Endothelial cell (in vitro differentiated cells): ENCODE results near the gene CDC42SE2. TPM values are rescaled to one million over a fixed set of nuclear protein-coding genes. Genes with fewer than 3 reads are reported as not detected.
A peak's percentile ranks its signal among the peaks of the same experiment; 100 is the strongest.

ENCODE experiments used
- DNase-seq: peaks from one replicate; pipeline ENCODE4 v3.0.0; 2021; ENCODE audit warnings: low spot score
- H3K27ac Mint-ChIP-seq: one replicate; pipeline ENCODE4 v1.8.0; 2021; ENCODE audit warnings: mixed read lengths, inconsistent platforms; ENCODE audit not compliant: unreplicated experiment
- H3K27me3 Mint-ChIP-seq: one replicate; pipeline ENCODE4 v1.8.0; 2021; ENCODE audit warnings: mild to moderate bottlenecking, moderate library complexity, mixed read lengths, inconsistent platforms; ENCODE audit not compliant: unreplicated experiment
- H3K36me3 Mint-ChIP-seq: one replicate; pipeline ENCODE4 v1.8.0; 2021; ENCODE audit warnings: mild to moderate bottlenecking, low read depth, mixed read lengths, inconsistent platforms; ENCODE audit not compliant: unreplicated experiment
- H3K4me1 Mint-ChIP-seq: one replicate; pipeline ENCODE4 v1.8.0; 2021; ENCODE audit warnings: mild to moderate bottlenecking, mixed read lengths, inconsistent platforms; ENCODE audit not compliant: unreplicated experiment
- H3K4me3 Mint-ChIP-seq: one replicate; pipeline ENCODE4 v1.8.0; 2021; ENCODE audit warnings: mild to moderate bottlenecking, mixed read lengths, inconsistent platforms; ENCODE audit not compliant: unreplicated experiment
- H3K9me3 Mint-ChIP-seq: one replicate; pipeline ENCODE4 v1.8.0; 2021; ENCODE audit warnings: mixed read lengths, inconsistent platforms; ENCODE audit not compliant: unreplicated experiment
- total RNA-seq: library from RNA; stranded (reverse); fragmentation: NEBNext Ultra II Directional; extraction: Animal tissue kit (Norgen Biotek cat#: 25700); gene quantifications from one replicate; pipeline ENCODE4 v1.2.1, GENCODE V29; 2021; ENCODE audit not compliant: unreplicated experiment
- TF ChIP-seq, protein P1 (sequence below): fragments of 200-600 bp; sonication (generic); IDR thresholded peaks from one replicate; pipeline ENCODE4 v1.5.0; 2021; ENCODE audit warnings: antibody characterized with exemption; ENCODE audit not compliant: unreplicated experiment

Gene CDC42SE2
- total RNA-seq, 1 donor from 2014 or later, result 22.2 TPM

DNA sequence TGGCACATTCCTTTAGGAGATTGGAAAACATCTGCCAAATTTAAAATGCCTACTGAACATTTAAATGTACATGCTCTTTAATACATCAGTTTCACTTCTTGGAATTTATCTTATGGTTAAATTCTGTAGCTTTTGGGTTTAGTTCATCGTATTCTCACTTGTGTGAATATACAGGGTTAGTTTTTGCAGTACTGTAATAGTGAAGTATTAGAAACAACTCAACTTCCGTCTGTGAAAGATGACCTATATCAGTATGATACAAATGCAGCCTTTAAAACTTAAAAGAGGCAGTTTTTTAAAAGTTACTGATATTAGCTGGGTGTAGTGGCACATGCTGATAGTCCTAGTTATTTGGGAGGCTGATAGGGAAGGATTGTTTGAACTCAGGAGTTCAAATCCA lies 57.2 kb downstream of the CDC42SE2 start:
- H3K27ac Mint-ChIP-seq, result no peak overlapping the region
- H3K36me3 Mint-ChIP-seq, result peaks cover 13% of the 10 kb centered on the region
- H3K27me3 Mint-ChIP-seq, result no peaks in the 10 kb centered on the region
- TF ChIP-seq, protein P1, sequence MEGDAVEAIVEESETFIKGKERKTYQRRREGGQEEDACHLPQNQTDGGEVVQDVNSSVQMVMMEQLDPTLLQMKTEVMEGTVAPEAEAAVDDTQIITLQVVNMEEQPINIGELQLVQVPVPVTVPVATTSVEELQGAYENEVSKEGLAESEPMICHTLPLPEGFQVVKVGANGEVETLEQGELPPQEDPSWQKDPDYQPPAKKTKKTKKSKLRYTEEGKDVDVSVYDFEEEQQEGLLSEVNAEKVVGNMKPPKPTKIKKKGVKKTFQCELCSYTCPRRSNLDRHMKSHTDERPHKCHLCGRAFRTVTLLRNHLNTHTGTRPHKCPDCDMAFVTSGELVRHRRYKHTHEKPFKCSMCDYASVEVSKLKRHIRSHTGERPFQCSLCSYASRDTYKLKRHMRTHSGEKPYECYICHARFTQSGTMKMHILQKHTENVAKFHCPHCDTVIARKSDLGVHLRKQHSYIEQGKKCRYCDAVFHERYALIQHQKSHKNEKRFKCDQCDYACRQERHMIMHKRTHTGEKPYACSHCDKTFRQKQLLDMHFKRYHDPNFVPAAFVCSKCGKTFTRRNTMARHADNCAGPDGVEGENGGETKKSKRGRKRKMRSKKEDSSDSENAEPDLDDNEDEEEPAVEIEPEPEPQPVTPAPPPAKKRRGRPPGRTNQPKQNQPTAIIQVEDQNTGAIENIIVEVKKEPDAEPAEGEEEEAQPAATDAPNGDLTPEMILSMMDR, result no peak
- DNase-seq, result no peak
- H3K9me3 Mint-ChIP-seq, result no peaks in the 10 kb centered on the region
- H3K4me1 Mint-ChIP-seq, result no peaks in the 10 kb centered on the region
- no peak overlapping the region for H3K4me3 Mint-ChIP-seq

DNA sequence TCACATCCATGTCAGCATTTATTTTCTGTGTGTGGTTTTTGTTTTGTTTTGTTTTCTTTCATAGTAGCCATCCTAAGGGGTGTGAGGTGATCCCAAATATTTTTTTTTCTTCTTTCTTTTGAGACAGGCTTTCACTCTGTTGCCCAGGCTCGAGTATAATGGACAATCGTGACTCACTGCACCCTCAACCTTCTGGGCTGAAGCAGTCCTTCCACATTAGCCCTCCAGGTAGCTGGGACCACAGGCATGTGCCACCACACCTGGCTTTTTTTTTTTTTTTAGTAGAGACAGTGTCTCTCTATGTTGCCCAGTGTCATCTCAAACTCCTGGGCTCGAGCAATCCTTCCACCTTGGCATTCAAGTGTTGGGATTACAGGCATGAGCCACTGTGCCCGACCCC lies 59.1 kb downstream of the CDC42SE2 start:
- DNase-seq, result no peak
- H3K27ac Mint-ChIP-seq, result peak overlapping the region; percentile 34
- H3K27me3 Mint-ChIP-seq, result no peaks in the 10 kb centered on the region
- H3K4me3 Mint-ChIP-seq, result no peak overlapping the region
- no peaks in the 10 kb centered on the region for H3K4me1 Mint-ChIP-seq
- H3K9me3 Mint-ChIP-seq, result no peaks in the 10 kb centered on the region
- H3K36me3 Mint-ChIP-seq, result peaks cover 9% of the 10 kb centered on the region
- TF ChIP-seq, protein P1, result no peak

DNA sequence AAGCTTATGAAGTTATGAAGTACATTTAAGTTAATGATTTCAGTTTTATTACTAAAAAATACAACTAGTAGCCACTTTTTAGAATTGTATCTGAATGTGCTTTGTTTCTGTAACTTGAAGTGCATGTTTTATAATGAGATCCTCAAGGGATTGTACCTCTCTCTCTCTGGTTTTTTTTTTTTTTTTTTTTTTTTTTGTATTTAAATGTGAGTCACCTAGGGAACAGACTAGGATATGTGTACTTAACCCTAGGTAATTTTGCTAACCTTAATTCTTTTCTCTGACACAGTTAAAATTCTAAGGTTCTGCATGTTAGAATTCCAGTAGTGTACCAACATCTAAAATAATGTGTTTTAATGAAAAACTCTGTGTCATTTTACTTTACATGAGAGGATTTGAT lies 59.5 kb downstream of the CDC42SE2 start:
- TF ChIP-seq, protein P1, result no peak
- no peaks in the 10 kb centered on the region for H3K27me3 Mint-ChIP-seq
- no peak for DNase-seq
- peaks cover 9% of the 10 kb centered on the region for H3K36me3 Mint-ChIP-seq
- no peak overlapping the region for H3K4me3 Mint-ChIP-seq
- H3K27ac Mint-ChIP-seq, result no peak overlapping the region
- H3K4me1 Mint-ChIP-seq, result no peaks in the 10 kb centered on the region
- no peaks in the 10 kb centered on the region for H3K9me3 Mint-ChIP-seq

DNA sequence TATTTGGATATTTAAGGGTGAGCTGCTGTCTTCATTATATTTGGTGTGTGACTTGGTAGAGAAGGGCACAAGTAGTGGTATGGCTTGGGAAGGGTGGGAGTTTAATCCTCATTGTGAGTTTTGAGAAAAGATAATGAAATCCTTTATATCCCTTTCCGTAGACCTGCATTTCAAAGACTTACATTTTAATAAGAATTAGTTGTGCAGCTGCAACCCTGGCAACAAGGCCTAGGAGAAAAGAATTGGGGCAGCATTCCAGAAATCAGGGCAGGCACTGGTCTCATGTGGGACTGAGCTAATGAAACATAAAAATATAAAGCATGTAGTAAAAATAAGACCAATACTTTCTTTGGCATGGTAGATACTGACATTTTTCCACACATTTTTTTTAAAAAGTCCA lies 60.5 kb downstream of the CDC42SE2 start:
- Mint-ChIP-seq H3K4me3 (no peak overlapping the region), H3K27me3 (no peaks in the 10 kb centered on the region), H3K4me1 (no peaks in the 10 kb centered on the region), H3K27ac (no peak overlapping the region), H3K9me3 (no peaks in the 10 kb centered on the region), H3K36me3 (peaks cover 8% of the 10 kb centered on the region)
- no peak for DNase-seq
- TF ChIP-seq, protein P1, result no peak

DNA sequence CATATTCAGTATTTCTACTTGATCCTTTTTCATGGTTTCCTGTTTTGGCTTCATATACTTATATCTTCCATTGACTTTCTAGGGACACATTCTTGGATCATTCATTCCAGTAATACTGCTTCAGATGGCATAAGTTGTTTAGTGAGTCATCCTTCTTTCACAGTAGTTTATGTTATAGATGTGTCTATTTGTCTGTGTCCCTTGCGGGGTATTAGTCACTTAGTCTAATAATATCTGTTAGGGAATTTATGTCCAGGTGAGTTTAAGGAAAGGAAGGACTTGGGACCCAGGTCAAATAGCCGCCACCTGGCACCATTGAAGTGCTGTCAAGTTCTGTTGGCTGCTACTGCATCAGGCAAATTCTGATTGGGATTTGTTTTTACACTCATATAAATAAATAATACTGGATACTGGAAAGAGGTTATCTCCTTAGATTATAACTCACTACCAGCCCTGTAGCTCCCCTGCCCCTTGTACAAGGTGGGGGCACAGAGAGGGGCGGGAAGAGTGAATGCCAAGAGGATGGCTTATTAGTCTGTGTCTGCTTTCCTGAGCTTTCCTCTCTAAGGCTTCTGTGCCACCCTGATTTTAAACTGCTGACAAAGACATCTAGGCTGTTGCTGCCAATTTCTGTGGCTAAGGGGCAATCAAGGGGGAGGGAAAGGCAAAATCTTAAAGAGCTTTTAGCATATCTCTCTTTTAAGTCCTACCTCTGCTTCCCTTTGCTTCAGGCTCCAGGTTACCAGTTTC lies 64.9 kb downstream of the CDC42SE2 start:
- peaks cover 1% of the 10 kb centered on the region for H3K27me3 Mint-ChIP-seq
- H3K36me3 Mint-ChIP-seq, result no peaks in the 10 kb centered on the region
- H3K4me1 Mint-ChIP-seq, result no peaks in the 10 kb centered on the region
- DNase-seq, result no peak
- H3K27ac Mint-ChIP-seq, result no peak overlapping the region
- no peaks in the 10 kb centered on the region for H3K9me3 Mint-ChIP-seq
- TF ChIP-seq, protein P1, result no peak
- H3K4me3 Mint-ChIP-seq, result no peak overlapping the region
